ENCODE data around the gene TUBGCP3.
"Not testable (repeated sequence)": the region's sequence is repeated elsewhere in the genome, so short reads cannot be mapped to it uniquely, and the experiment has no call there.

The TUBGCP3 gene

GRCh38 chr13:112576768-112577167 is 11.2 kb downstream of the TUBGCP3 start:
- no peak for DNase-seq (ENCODE audit: low spot score)

- DNase-seq (ENCODE audit: low spot score): no peak
Observed at GRCh38 chr13:112576191-112576590, 11.8 kb downstream of the TUBGCP3 start.

- no peak for DNase-seq (ENCODE audit: low spot score)
Observed at GRCh38 chr13:112575675-112576074, 12.3 kb downstream of the TUBGCP3 start.

- no peak for DNase-seq (ENCODE audit: low spot score)
Observed at GRCh38 chr13:112574834-112575613, 12.9 kb downstream of the TUBGCP3 start.

GRCh38 chr13:112574416-112574815 is 13.5 kb downstream of the TUBGCP3 start:
- no peak for DNase-seq (ENCODE audit: low spot score)

GRCh38 chr13:112573710-112574109 is 14.2 kb downstream of the TUBGCP3 start:
- no peak for DNase-seq (ENCODE audit: low spot score)

GRCh38 chr13:112572366-112572765 is 15.6 kb downstream of the TUBGCP3 start:
- no peak for DNase-seq (ENCODE audit: low spot score)

- DNase-seq (ENCODE audit: low spot score): no peak
Observed at GRCh38 chr13:112569821-112570220, 18.1 kb downstream of the TUBGCP3 start.

- DNase-seq (ENCODE audit: low spot score): no peak
Observed at GRCh38 chr13:112567161-112567862, 20.6 kb downstream of the TUBGCP3 start.

GRCh38 chr13:112562786-112563383 is 25.1 kb downstream of the TUBGCP3 start:
- DNase-seq (ENCODE audit: low spot score): no peak

GRCh38 chr13:112562254-112562653 is 25.7 kb downstream of the TUBGCP3 start:
- DNase-seq (ENCODE audit: low spot score): no peak

GRCh38 chr13:112561478-112561877 is 26.5 kb downstream of the TUBGCP3 start:
- no peak for DNase-seq (ENCODE audit: low spot score)

GRCh38 chr13:112558696-112559418 is 29.1 kb downstream of the TUBGCP3 start:
- no peak for DNase-seq (ENCODE audit: low spot score)

- no peak for DNase-seq (ENCODE audit: low spot score)
Observed at GRCh38 chr13:112556600-112556999, 31.4 kb downstream of the TUBGCP3 start.

GRCh38 chr13:112554214-112554850 is 33.6 kb downstream of the TUBGCP3 start:
- DNase-seq (ENCODE audit: low spot score): no peak

- DNase-seq (ENCODE audit: low spot score): not testable (repeated sequence)
Observed at GRCh38 chr13:112548975-112549374, 39.0 kb downstream of the TUBGCP3 start.

GRCh38 chr13:112545856-112546255 is 42.1 kb downstream of the TUBGCP3 start:
- no peak for DNase-seq (ENCODE audit: low spot score)

- no peak for DNase-seq (ENCODE audit: low spot score)
Observed at GRCh38 chr13:112532837-112533745, 54.9 kb downstream of the TUBGCP3 start.

- no peak for DNase-seq (ENCODE audit: low spot score)
Observed at GRCh38 chr13:112531263-112531794, 56.6 kb downstream of the TUBGCP3 start.

GRCh38 chr13:112530861-112531260 is 57.1 kb downstream of the TUBGCP3 start:
- DNase-seq (ENCODE audit: low spot score): no peak

- no peak for DNase-seq (ENCODE audit: low spot score)
Observed at GRCh38 chr13:112529216-112529615, 58.7 kb downstream of the TUBGCP3 start.
